ENCODE results near the gene CCDC146.
A peak's percentile ranks its signal among the peaks of the same experiment; 100 is the strongest.
"Not testable (repeated sequence)": the region's sequence is repeated elsewhere in the genome, so short reads cannot be mapped to it uniquely, and the experiment has no call there.

The CCDC146 gene, protein sequence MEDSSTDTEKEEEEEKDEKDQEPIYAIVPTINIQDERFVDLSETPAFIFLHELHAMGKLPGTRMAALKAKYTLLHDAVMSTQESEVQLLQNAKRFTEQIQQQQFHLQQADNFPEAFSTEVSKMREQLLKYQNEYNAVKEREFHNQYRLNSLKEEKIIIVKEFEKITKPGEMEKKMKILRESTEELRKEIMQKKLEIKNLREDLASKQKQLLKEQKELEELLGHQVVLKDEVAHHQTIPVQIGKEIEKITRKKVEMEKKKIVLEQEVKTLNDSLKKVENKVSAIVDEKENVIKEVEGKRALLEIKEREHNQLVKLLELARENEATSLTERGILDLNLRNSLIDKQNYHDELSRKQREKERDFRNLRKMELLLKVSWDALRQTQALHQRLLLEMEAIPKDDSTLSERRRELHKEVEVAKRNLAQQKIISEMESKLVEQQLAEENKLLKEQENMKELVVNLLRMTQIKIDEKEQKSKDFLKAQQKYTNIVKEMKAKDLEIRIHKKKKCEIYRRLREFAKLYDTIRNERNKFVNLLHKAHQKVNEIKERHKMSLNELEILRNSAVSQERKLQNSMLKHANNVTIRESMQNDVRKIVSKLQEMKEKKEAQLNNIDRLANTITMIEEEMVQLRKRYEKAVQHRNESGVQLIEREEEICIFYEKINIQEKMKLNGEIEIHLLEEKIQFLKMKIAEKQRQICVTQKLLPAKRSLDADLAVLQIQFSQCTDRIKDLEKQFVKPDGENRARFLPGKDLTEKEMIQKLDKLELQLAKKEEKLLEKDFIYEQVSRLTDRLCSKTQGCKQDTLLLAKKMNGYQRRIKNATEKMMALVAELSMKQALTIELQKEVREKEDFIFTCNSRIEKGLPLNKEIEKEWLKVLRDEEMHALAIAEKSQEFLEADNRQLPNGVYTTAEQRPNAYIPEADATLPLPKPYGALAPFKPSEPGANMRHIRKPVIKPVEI

DNA sequence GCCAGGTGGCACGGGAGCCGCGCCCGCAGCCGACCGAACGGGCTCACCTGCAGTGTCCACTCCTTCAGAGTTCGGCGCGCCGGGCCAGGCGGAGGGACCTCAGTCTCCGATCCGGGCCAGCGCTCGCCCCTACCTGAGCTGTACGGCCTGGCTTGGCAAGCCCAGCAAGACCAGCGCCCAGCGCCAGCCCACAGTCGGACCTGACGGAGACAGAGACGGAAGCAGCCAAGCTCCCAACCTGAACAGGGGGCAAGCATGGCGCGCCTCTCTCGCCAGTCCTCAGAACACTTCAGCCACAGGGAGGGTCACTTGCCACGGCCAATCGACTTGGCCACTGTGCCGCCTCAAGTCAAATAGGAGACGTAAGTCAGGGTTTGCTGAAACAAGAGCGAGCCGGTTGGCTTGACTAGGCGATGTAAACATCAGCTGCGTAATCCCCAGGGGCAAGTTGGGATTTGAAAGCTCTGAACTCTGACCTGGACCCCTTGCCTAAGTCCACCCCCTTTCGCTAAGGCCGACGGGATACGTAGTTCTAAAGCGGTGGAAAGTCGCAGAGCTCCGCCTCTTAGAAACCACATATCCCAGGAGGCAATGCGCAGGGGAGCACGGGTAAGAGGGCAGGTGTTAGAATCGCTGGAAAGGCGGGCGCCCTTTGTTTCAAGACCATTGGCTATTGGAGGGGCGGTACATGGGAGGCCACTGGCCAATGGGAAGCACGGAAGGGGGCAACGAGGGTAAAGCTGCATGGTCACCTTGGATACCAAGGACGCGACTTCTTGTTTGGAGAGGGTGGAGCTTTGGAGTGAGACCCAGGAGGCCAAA is at the start of gene CCDC146:
CCDC146 (plus strand) TSS at position 756 of the 822 bp plus-strand sequence. CDS start 45,054 bp downstream, outside the sequence.
- DNase-seq, result peak; percentile 100
- in situ Hi-C loops (cut with HindIII; ENCODE audit: low pct_ligation_motif_present, low pct_unique_long_range_greater_than_20kb, low sequenced_read_pairs), result not testable (repeated sequence)

DNA sequence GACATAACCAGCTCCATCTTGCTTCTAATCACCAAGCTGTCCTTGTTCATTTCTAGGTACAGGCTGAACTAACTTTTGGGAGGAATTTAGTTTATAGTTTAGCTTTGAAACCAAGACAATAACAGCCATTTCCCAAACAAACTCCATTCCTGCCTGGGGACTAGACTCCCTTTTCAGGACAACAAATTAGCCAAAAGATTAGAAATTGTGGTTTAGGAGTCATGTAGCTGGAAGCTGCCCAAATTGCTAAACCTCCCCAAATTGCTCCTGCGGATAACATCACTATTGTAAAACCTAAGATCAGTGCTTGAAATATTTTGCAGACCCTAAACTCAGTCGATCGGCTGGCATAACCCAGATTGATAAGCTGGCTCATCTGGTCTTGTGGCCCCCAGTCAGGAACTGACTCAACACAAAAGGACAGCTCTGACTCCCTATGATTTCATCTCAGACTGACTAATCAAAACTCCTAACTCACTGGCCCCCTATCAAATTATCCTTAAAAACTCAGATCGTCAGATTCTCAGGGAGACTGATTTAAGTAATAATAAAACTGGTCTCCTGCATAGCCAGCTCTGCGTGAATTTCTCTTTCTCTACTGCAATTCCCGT is 47.5 kb upstream of the CCDC146 start:
- DNase-seq; in situ Hi-C loops (cut with HindIII; ENCODE audit: low pct_ligation_motif_present, low pct_unique_long_range_greater_than_20kb, low sequenced_read_pairs): not testable (repeated sequence)

DNA sequence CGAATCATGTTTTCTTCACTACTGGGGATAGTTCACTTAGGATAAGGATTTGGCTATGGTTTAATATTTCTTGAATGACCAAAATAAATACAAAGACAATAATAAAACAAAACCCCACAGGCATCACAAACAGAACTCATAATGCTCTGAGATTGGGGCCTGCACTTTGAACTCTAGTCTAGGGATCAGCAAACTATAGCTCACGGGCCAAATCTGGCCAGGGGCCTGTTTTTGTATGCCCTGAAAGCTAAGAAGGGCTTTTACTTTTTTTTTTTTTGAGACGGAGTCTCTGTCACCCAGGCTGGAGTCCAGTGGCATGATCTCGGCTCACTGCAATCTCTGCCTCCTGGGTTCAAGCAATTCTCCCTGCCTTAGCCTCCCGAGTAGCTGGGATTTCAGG is 45.4 kb upstream of the CCDC146 start:
- DNase-seq; in situ Hi-C loops (cut with HindIII; ENCODE audit: low pct_ligation_motif_present, low pct_unique_long_range_greater_than_20kb, low sequenced_read_pairs): not testable (repeated sequence)

DNA sequence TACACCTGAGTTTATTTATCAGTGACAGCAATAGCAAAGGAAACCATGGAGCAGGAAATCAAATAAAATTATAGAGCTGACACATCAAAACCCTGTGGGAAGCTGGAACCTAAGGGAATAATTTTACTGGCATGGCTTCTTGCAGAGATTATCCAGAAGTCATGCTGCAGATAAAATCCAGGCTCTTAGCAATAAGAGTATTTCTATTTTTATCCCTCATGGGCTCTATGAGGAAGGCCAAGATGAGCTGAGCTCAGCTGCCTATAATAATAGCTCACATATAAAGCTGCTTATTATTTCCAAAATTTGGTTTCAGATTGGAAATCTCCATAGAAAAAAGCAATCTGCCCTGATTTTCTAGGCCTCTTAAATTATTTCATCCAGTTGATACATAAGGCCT is 43.3 kb upstream of the CCDC146 start:
- DNase-seq; in situ Hi-C loops (cut with HindIII; ENCODE audit: low pct_ligation_motif_present, low pct_unique_long_range_greater_than_20kb, low sequenced_read_pairs): not testable (repeated sequence)

DNA sequence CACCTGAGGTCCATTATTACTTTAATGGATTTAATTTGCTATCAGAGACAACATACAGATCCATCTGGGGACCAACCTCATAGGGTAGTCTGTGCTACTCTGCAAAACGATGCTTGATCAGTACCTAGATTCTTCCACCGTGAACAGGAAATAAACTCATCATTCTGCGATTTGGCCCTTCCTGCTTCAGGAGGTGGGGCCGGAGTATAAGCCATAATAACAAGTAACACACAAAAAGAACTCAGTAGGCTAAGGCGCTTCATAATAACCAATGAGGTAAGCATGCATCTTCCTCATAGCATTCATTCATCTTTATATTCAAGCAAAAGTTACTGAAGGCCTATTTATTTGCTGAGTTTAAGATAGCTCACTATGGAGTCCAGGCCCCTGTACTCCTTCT is 42.8 kb upstream of the CCDC146 start:
- in situ Hi-C loops (cut with HindIII; ENCODE audit: low pct_ligation_motif_present, low pct_unique_long_range_greater_than_20kb, low sequenced_read_pairs); DNase-seq: not testable (repeated sequence)

DNA sequence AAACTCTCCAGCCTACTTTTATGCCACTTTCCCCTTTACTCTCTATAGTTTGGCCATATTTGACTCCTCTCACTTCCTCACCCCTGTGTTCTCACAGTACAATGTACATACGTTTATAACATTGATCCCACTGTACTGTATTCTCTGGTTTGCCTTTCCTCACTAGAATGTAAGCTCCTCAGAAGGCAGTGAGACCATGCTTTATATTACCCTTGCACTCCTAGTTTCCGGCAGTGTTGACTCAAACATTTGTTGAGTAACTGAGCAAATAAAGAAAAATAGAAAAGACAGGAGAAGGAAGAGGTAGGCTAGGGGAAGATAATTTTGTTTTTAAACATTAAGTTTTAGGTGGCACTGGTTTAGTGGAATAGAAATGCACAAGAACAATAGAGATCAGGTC is 42.2 kb upstream of the CCDC146 start:
- DNase-seq; in situ Hi-C loops (cut with HindIII; ENCODE audit: low pct_ligation_motif_present, low pct_unique_long_range_greater_than_20kb, low sequenced_read_pairs): not testable (repeated sequence)

DNA sequence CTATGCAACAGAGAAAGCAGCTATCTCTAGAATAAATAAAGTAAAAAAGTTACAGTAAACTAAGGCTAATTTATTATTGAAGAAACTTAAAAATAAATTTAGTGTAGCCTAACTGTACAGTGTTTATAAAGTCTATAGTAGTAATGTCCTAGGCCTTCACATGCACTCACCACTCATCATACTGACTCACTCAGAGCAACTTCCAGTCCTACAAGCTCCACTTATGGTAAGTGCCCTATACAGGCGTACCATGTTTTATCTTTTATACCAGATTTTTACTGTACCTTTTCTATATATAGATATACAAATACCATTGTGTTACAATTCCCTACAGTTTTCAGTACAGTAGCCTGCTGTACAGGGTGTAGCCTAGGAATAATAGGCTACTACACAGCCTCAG is 40.2 kb upstream of the CCDC146 start:
- DNase-seq; in situ Hi-C loops (cut with HindIII; ENCODE audit: low pct_ligation_motif_present, low pct_unique_long_range_greater_than_20kb, low sequenced_read_pairs): not testable (repeated sequence)

DNA sequence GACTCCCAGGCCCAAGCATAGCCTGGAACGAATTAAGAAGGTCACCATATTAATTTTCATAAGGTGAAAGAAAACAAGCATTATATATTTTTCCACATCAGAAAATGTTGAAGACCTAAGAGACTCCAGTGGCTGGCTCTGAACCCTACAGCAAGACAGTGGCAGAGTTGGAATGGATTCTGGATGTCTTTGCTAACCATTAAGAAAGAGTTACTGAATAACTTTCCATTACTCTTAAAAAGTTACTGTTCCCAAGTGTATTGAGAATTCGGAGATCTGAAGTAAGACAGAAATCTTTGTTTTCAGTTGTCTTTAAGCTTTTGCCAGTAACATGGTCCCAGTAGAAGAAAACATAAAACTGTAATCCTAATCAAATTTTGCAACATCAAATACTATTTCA is 30.1 kb upstream of the CCDC146 start:
- in situ Hi-C loops (cut with HindIII; ENCODE audit: low pct_ligation_motif_present, low pct_unique_long_range_greater_than_20kb, low sequenced_read_pairs), result not testable (repeated sequence)

DNA sequence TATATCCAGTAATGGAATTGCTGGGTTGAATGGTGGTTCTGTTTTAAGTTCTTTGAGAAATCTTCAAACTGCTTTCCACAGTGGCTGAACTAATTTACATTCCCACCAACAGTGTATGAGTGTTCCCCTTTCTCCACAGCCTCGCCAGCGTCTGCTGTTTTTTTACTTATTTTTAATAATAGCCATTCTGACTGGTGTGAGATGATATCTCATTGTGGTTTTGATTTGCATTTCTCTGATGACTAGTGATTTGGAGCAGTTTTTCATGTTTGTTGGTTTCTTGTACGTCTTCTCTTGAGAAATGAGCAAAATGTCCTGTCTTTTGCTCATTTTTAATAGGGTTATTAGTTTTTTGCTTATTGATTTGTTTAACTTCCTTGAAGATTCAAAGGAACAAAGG is 21.9 kb upstream of the CCDC146 start:
- DNase-seq; in situ Hi-C loops (cut with HindIII; ENCODE audit: low pct_ligation_motif_present, low pct_unique_long_range_greater_than_20kb, low sequenced_read_pairs): not testable (repeated sequence)

More for the DNA sequence above, 30.1 kb upstream of the CCDC146 start:
- peak; percentile 10 for DNase-seq

DNA sequence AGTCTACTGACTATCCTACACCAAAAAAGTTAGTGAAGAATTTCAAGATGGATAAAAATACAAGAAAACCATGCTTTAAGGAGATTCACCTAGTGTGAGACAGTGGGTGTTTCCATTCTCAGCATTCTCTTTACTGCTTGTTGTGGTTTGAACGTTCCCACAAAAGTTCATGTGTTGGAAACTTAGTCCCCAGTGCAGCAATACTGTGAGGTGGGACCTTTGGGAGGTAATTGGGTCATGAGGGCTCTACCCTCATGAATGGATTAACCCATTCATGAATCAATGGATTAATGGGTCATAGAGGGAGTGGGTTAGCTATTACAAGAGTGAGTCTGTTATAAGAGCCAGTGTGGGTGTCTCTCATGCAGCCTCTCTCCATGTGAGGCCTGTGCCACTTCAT is 21.2 kb upstream of the CCDC146 start:
- in situ Hi-C loops (cut with HindIII; ENCODE audit: low pct_ligation_motif_present, low pct_unique_long_range_greater_than_20kb, low sequenced_read_pairs); DNase-seq: not testable (repeated sequence)

DNA sequence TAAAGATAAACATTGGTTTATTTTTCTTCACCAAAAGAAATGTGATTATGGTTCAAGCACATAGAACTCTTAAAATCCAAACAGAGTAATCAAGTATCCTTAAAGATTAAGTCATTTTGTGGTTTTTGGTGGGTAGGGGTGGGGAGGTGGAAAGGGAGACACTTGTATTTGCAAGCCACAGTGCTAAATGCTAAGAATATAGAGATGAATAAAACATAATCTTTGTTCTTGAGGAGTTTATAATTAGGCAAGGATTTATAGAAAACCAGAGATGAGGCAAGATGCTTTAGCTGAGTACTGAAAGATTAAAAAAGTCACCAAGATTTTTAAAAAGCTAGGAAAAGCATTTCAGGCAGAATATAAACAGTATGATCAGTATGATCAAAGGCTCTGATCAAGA is 19.7 kb upstream of the CCDC146 start:
- DNase-seq; in situ Hi-C loops (cut with HindIII; ENCODE audit: low pct_ligation_motif_present, low pct_unique_long_range_greater_than_20kb, low sequenced_read_pairs): not testable (repeated sequence)

DNA sequence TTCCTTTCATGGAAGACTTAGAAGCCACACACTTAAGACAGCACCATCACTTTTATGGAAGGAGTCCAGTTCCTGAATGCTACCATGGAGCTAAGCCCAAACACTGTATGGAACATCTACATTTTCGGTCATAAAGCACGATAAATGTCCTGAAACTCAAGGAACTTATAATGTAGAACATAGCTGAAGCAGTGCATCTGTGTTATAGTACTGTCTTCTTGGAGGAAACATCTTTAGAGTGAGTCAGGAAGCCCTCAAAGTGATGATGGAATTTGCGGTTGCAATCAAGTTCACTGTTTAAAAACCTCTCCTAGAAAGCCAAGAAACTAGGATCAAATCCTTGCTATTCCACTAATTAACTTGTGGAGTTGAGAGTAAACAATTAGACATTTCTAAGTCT is 16.5 kb upstream of the CCDC146 start:
- DNase-seq; in situ Hi-C loops (cut with HindIII; ENCODE audit: low pct_ligation_motif_present, low pct_unique_long_range_greater_than_20kb, low sequenced_read_pairs): not testable (repeated sequence)

DNA sequence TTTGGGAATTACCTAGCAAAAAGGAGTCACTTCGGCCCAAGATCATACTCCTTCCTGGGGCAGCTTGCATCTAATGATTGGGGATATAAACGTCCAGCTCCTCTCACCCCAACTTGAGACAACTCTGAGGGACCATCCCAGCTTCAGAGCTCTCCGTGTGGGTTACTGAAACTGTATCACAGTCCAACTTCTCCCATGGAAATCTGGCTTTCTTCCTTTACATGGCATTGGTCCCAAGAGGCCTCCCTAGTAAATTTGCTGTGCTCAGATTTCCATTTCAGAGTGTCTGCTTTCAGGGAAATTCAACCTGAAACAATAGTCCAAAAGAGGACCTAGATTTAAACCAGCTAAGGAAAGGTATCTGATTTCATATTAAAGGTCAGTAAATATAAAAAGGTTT is 14.8 kb upstream of the CCDC146 start:
- in situ Hi-C loops (cut with HindIII; ENCODE audit: low pct_ligation_motif_present, low pct_unique_long_range_greater_than_20kb, low sequenced_read_pairs), result not testable (repeated sequence)

DNA sequence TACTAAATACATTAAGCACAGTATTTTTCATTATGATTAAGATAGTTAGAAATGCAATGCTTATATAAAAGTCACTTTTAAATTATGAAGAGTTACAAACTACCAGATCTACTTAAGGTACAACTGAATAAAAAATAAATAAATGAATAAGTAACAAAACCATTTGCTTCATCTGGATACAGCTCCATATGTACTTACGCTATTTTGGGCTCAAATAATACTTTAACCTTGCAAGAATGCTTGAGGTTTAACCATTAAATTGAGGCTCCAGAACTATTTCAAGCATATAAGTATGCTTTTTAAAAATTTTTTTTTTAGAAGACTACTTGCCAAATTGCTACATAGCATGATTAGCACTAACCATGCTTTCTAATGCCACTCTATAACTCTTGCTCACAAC is 14.1 kb upstream of the CCDC146 start:
- in situ Hi-C loops (cut with HindIII; ENCODE audit: low pct_ligation_motif_present, low pct_unique_long_range_greater_than_20kb, low sequenced_read_pairs); DNase-seq: not testable (repeated sequence)

More for the DNA sequence above, 14.8 kb upstream of the CCDC146 start:
- DNase-seq, result not testable (repeated sequence)

DNA sequence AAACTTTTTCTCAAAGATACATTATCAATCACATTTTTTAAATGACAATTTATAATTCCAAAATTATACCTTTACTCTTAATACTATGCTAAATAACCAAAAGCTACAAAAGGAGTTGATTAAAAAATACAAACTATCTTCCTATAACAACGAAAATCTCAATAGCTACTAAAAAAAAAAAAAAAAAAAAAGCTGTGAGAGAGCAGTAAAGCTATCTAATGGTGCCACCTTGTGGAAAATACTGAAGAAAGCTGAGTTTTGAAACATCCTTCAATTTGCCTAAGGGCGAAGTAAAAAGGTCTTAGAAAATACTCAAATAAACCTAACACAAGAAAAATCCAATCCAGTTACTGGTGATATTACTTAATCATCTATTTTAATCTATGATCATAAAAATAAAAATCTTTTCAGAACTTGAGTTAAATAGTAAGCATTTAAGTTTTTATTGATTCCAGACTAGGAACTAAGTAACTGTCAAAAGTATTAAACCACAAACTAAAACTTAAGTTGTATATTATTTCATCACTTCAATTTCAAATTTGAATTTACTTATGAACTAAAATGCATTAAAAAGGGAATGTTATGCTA is 9.6 kb upstream of the CCDC146 start:
- in situ Hi-C loops (cut with HindIII; ENCODE audit: low pct_ligation_motif_present, low pct_unique_long_range_greater_than_20kb, low sequenced_read_pairs), result not testable (repeated sequence)
- peak; percentile 34 for DNase-seq

DNA sequence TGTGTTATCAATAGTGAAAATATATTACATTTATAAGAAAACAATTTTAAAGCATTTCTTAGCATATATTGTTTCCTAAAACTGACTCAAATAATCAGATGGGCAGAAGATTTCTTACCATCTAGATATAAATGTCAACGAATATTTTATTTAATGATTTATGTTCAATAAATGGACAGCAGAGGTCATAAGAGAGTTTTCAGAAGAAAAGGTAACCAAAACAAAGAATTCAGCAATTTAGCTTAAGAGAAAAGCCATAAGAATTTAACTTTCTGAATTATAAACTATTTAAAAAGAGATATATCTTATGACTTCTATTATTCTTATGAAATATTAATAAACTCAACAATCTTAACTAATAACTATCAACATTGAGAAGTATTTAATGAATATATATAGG is 3.1 kb downstream of the CCDC146 start:
- in situ Hi-C loops (cut with HindIII; ENCODE audit: low pct_ligation_motif_present, low pct_unique_long_range_greater_than_20kb, low sequenced_read_pairs), result not testable (repeated sequence)
- DNase-seq, result peak; percentile 27

DNA sequence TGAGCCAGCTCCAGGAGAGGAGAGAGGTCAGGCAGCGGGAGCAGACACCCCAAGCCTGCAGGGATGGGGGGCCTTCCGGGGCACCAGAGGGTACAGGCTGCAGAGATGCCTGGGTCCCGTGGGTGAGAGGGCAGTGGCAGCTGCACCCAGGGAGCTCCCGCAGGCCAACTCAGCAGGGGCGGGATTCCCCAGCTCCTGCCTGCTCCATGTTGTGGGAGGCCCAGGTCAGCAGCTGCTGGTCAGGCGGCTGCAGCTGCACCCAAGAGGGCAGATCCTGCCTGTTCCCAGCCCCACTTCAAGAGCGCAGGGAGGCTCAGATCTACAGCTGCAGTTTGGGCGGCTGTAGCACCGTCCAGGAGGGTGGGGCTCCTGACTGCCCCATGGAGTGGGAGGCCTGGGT is 4.6 kb downstream of the CCDC146 start:
- DNase-seq; in situ Hi-C loops (cut with HindIII; ENCODE audit: low pct_ligation_motif_present, low pct_unique_long_range_greater_than_20kb, low sequenced_read_pairs): not testable (repeated sequence)
